Measurements from ENCODE around the gene XG.
"Not testable (repeated sequence)": the region's sequence is repeated elsewhere in the genome, so short reads cannot be mapped to it uniquely, and the experiment has no call there.

XG gene

DNA sequence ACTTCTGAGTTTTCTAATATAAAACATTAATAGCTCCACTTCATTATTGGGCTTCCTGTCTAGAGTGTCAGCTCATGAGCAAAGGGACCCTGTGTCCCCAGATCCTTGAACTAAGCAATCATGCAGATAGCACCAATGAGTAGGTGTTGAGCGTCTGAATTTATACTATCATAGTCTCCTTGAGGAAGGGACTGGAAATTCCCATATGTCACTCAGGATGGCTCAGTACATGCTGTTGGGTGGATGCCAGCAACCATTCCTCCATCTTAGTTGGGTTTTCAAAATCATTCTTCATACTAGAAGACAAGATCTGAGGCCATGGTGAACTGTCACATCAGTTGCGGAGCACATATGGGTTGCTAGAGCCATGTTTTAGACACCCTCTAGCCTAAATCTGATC, 33.0 kb upstream of the XG start:
- Histone ChIP-seq H3K27me3 (ENCODE audit: low read length) (no peaks in the 10 kb centered on the region), H3F3A (ENCODE audit: insufficient read depth) (no peaks in the 10 kb centered on the region), H3K9me2 (replicated peaks; ENCODE audit: insufficient read depth, low read length) (no peaks in the 10 kb centered on the region), H3K9me3 (ENCODE audit: insufficient read depth, low read length) (no peaks in the 10 kb centered on the region), H3K9ac (ENCODE audit: low read length) (no peak overlapping the region), H3K4me2 (ENCODE audit: low read depth, low read length, poor library complexity, severe bottlenecking) (no peak overlapping the region), H2AFZ (ENCODE audit: low read depth, low read length, severe bottlenecking) (no peak overlapping the region), H3K36me3 (ENCODE audit: low read length) (no peaks in the 10 kb centered on the region), H4K20me1 (ENCODE audit: low read depth, low read length) (no peaks in the 10 kb centered on the region), H3K27ac (ENCODE audit: low read depth, low read length) (no peak overlapping the region), H3K4me3 (ENCODE audit: insufficient read depth, low read length, poor library complexity, severe bottlenecking) (no peak overlapping the region), H3K79me2 (ENCODE audit: insufficient read depth, low read length) (no peaks in the 10 kb centered on the region)
- TF ChIP-seq EZH2phosphoT487 (conservative IDR thresholded peaks at IDR 0.05; ENCODE audit: low read length) (no peak), CTCF (IDR thresholded peaks at IDR 0.05; ENCODE audit: insufficient read depth, low read length, poor library complexity, severe bottlenecking) (no peak)

GRCh38 chrX:2719774-2720447, 31.9 kb upstream of the XG start:
- Histone ChIP-seq H3K36me3 (ENCODE audit: low read length) (no peaks in the 10 kb centered on the region), H3K27me3 (ENCODE audit: low read length) (no peaks in the 10 kb centered on the region), H2AFZ (ENCODE audit: low read depth, low read length, severe bottlenecking) (no peak overlapping the region), H3K4me2 (ENCODE audit: low read depth, low read length, poor library complexity, severe bottlenecking) (no peak overlapping the region), H3K9ac (ENCODE audit: low read length) (no peak overlapping the region), H3K9me3 (ENCODE audit: insufficient read depth, low read length) (no peaks in the 10 kb centered on the region), H3K27ac (ENCODE audit: low read depth, low read length) (no peak overlapping the region), H3K4me3 (ENCODE audit: insufficient read depth, low read length, poor library complexity, severe bottlenecking) (no peak overlapping the region), H4K20me1 (ENCODE audit: low read depth, low read length) (no peaks in the 10 kb centered on the region), H3F3A (ENCODE audit: insufficient read depth) (no peaks in the 10 kb centered on the region), H3K9me2 (replicated peaks; ENCODE audit: insufficient read depth, low read length) (no peaks in the 10 kb centered on the region), H3K79me2 (ENCODE audit: insufficient read depth, low read length) (no peaks in the 10 kb centered on the region)
- TF ChIP-seq CTCF (IDR thresholded peaks at IDR 0.05; ENCODE audit: insufficient read depth, low read length, poor library complexity, severe bottlenecking) = no peak
- TF ChIP-seq EZH2phosphoT487 (conservative IDR thresholded peaks at IDR 0.05; ENCODE audit: low read length) = no peak

DNA sequence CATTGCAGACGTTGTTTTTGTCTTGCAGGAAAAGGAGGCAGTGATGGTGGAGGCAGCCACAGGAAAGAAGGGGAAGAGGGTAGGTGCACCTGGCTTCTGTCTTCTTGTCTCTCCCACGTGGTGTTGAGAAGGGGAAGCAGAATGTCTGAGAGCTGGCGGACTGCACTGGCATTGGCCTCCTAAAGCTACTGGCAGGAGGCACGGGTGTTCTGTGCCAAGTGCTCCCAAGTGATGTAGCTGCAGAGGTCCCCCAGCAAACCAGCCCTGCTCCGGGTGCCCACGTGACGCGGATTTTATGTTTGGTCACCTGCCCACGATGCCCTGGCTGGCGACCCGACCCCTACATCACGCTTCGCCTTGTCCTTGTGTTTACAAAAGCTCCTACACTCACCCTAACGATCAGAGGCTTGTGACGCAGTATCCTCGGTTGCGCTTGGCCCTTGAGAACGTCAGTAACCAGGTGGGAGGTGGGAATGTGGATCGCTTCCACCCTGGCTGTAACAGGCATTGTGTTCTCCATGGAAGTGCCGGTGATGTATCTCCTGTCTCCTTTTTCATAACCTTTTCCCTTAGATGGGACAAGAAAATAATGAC, 28.5 kb upstream of the XG start:
- Histone ChIP-seq H3K4me3 (ENCODE audit: insufficient read depth, low read length, poor library complexity, severe bottlenecking) (no peak overlapping the region), H3K4me2 (ENCODE audit: low read depth, low read length, poor library complexity, severe bottlenecking) (no peak overlapping the region), H3K9me2 (replicated peaks; ENCODE audit: insufficient read depth, low read length) (no peaks in the 10 kb centered on the region), H2AFZ (ENCODE audit: low read depth, low read length, severe bottlenecking) (no peak overlapping the region), H3K9me3 (ENCODE audit: insufficient read depth, low read length) (no peaks in the 10 kb centered on the region), H3K36me3 (ENCODE audit: low read length) (no peaks in the 10 kb centered on the region), H3K9ac (ENCODE audit: low read length) (no peak overlapping the region), H3K27ac (ENCODE audit: low read depth, low read length) (no peak overlapping the region), H4K20me1 (ENCODE audit: low read depth, low read length) (no peaks in the 10 kb centered on the region), H3F3A (ENCODE audit: insufficient read depth) (no peaks in the 10 kb centered on the region), H3K79me2 (ENCODE audit: insufficient read depth, low read length) (no peaks in the 10 kb centered on the region), H3K27me3 (ENCODE audit: low read length) (no peaks in the 10 kb centered on the region)
- TF ChIP-seq CTCF (IDR thresholded peaks at IDR 0.05; ENCODE audit: insufficient read depth, low read length, poor library complexity, severe bottlenecking) (no peak), EZH2phosphoT487 (conservative IDR thresholded peaks at IDR 0.05; ENCODE audit: low read length) (no peak)

GRCh38 chrX:2727264-2727663, 24.6 kb upstream of the XG start:
- not testable (repeated sequence) for H3F3A ChIP-seq (ENCODE audit: insufficient read depth); H2AFZ ChIP-seq (ENCODE audit: low read depth, low read length, severe bottlenecking); H3K36me3 ChIP-seq (ENCODE audit: low read length); H3K9ac ChIP-seq (ENCODE audit: low read length); H3K4me3 ChIP-seq (ENCODE audit: insufficient read depth, low read length, poor library complexity, severe bottlenecking); H3K79me2 ChIP-seq (ENCODE audit: insufficient read depth, low read length); H3K27me3 ChIP-seq (ENCODE audit: low read length); H3K4me2 ChIP-seq (ENCODE audit: low read depth, low read length, poor library complexity, severe bottlenecking); H4K20me1 ChIP-seq (ENCODE audit: low read depth, low read length); H3K27ac ChIP-seq (ENCODE audit: low read depth, low read length); H3K9me2 ChIP-seq (replicated peaks; ENCODE audit: insufficient read depth, low read length); H3K9me3 ChIP-seq (ENCODE audit: insufficient read depth, low read length)

Measured in SU-DHL-6 (cell line).